H9 (cell line): Measurements from ENCODE around the gene CXCR5. TPM values are rescaled to one million over a fixed set of nuclear protein-coding genes. Genes with fewer than 3 reads are reported as not detected.
A peak's percentile ranks its signal among the peaks of the same experiment; 100 is the strongest.

Source experiments
- DNase-seq: peaks from one replicate; pipeline ENCODE4 v3.0.0-alpha.2; 2017
- H2AFZ ChIP-seq: one replicate; pipeline ENCODE4 v1.6.1; 2013; ENCODE audit warnings: mild to moderate bottlenecking, low read length, control low read depth, moderate library complexity
- H2AK5ac ChIP-seq: 2 replicates; pipeline ENCODE4 v1.6.1; 2013; ENCODE audit warnings: low read length, control low read depth, mixed read lengths; ENCODE audit not compliant: insufficient read length
- H2BK120ac ChIP-seq: one replicate; pipeline ENCODE4 v1.6.1; 2013; ENCODE audit warnings: low read depth, mild to moderate bottlenecking, low read length, control low read depth, inconsistent platforms; ENCODE audit not compliant: poor library complexity, severe bottlenecking
- H2BK12ac ChIP-seq: 2 replicates; pipeline ENCODE4 v1.6.1; 2013; ENCODE audit warnings: low read length, control low read depth, mixed read lengths, low read depth; ENCODE audit not compliant: insufficient read length
- H2BK15ac ChIP-seq: 2 replicates; pipeline ENCODE4 v1.6.1; 2013; ENCODE audit warnings: low read depth, low read length, control low read depth
- H2BK20ac ChIP-seq: one replicate; pipeline ENCODE4 v1.6.1; 2013; ENCODE audit warnings: low read depth, mild to moderate bottlenecking, low read length, control low read depth, inconsistent platforms; ENCODE audit not compliant: poor library complexity, severe bottlenecking
- H2BK5ac ChIP-seq: 2 replicates; pipeline ENCODE4 v1.6.1; 2013; ENCODE audit warnings: low read length, control low read depth, mixed read lengths; ENCODE audit not compliant: insufficient read length
- H3K14ac ChIP-seq: 2 replicates; pipeline ENCODE4 v1.6.1; 2013; ENCODE audit warnings: low read length, control low read depth; ENCODE audit not compliant: insufficient read depth
- H3K18ac ChIP-seq: 2 replicates; pipeline ENCODE4 v1.6.1; 2013; ENCODE audit warnings: low read depth, mild to moderate bottlenecking, mixed read lengths, low read length, control low read depth; ENCODE audit not compliant: insufficient read length
- H3K23ac ChIP-seq: 2 replicates; pipeline ENCODE4 v1.6.1; 2013; ENCODE audit warnings: low read length, control low read depth, mixed read lengths, low read depth; ENCODE audit not compliant: insufficient read length
- H3K23me2 ChIP-seq: 2 replicates; pipeline ENCODE4 v1.6.1; 2013; ENCODE audit warnings: low read depth, mild to moderate bottlenecking, mixed read lengths, low read length, control low read depth; ENCODE audit not compliant: insufficient read length, poor library complexity, severe bottlenecking
- H3K27ac ChIP-seq: 2 replicates; pipeline ENCODE4 v1.5.1; 2013; ENCODE audit warnings: low read length, control low read depth, mixed read lengths, low read depth; ENCODE audit not compliant: insufficient read length
- H3K27me3 ChIP-seq: 2 replicates; pipeline ENCODE4 v1.6.1; 2013; ENCODE audit warnings: low read length, control low read depth, inconsistent platforms; ENCODE audit not compliant: insufficient read depth
- H3K4ac ChIP-seq: 2 replicates; pipeline ENCODE4 v1.6.1; 2013; ENCODE audit warnings: low read depth, mild to moderate bottlenecking, control low read depth, inconsistent platforms, low read length, moderate library complexity
- H3K4me1 ChIP-seq: 2 replicates; pipeline ENCODE4 v1.6.1; 2013; ENCODE audit warnings: low read length, control low read depth, inconsistent platforms; ENCODE audit not compliant: insufficient read depth
- H3K4me2 ChIP-seq: 2 replicates; pipeline ENCODE4 v1.6.1; 2013; ENCODE audit warnings: low read length, control low read depth, mixed read lengths; ENCODE audit not compliant: insufficient read length, insufficient read depth
- H3K56ac ChIP-seq: 2 replicates; pipeline ENCODE4 v1.6.1; 2013; ENCODE audit warnings: low read depth, mild to moderate bottlenecking, mixed read lengths, low read length, control low read depth; ENCODE audit not compliant: insufficient read length
- H3K79me1 ChIP-seq: 2 replicates; pipeline ENCODE4 v1.6.1; 2013; ENCODE audit warnings: low read depth, mild to moderate bottlenecking, moderate library complexity, low read length, control low read depth, inconsistent platforms; ENCODE audit not compliant: insufficient read depth, poor library complexity, severe bottlenecking
- H3K79me2 ChIP-seq: 2 replicates; pipeline ENCODE4 v1.6.1; 2013; ENCODE audit warnings: low read length, control low read depth, inconsistent platforms; ENCODE audit not compliant: insufficient read depth
- H3K9ac ChIP-seq: 2 replicates; pipeline ENCODE4 v1.6.1; 2013; ENCODE audit warnings: low read length, control low read depth, mixed read lengths; ENCODE audit not compliant: insufficient read length; ENCODE audit errors: extremely low read depth
- H3K9me3 ChIP-seq: one replicate; pipeline ENCODE4 v1.6.1; 2013; ENCODE audit warnings: low read depth, low read length, inconsistent platforms; ENCODE audit not compliant: control insufficient read depth
- H3T11ph ChIP-seq: one replicate; pipeline ENCODE4 v1.6.1; 2013; ENCODE audit warnings: mild to moderate bottlenecking, low read length, control low read depth, inconsistent platforms
- H4K20me1 ChIP-seq: one replicate; pipeline ENCODE4 v1.6.1; 2013; ENCODE audit not compliant: control insufficient read depth, insufficient read length, insufficient read depth
- H4K5ac ChIP-seq: 2 replicates; pipeline ENCODE4 v1.6.1; 2013; ENCODE audit warnings: low read depth, mild to moderate bottlenecking, mixed read lengths, low read length, control low read depth; ENCODE audit not compliant: insufficient read length
- H4K8ac ChIP-seq: replicated peaks from 2 replicates; pipeline ENCODE4 v1.6.1; 2013; ENCODE audit warnings: low read length, control low read depth, mixed read lengths, low read depth; ENCODE audit not compliant: insufficient read length
- H4K91ac ChIP-seq: 2 replicates; pipeline ENCODE4 v1.6.1; 2013; ENCODE audit warnings: low read depth, mild to moderate bottlenecking, moderate library complexity, mixed read lengths, low read length, control low read depth; ENCODE audit not compliant: insufficient read length
- H3K27ac Mint-ChIP-seq, 3 experiments: 2 replicates in 2 of 3; 3 replicates in 1 of 3; pipeline ENCODE4 v1.8.0; 2020 to 2021; ENCODE audit warnings: mixed read lengths in 3 of 3, mild to moderate bottlenecking in 1 of 3, moderate library complexity in 1 of 3
- H3K27me3 Mint-ChIP-seq: 2 replicates; pipeline ENCODE4 v1.8.0; 2021; ENCODE audit warnings: low read depth, mild to moderate bottlenecking, moderate library complexity, mixed read lengths
- H3K36me3 Mint-ChIP-seq, 3 experiments: 2 replicates in 2 of 3; 3 replicates in 1 of 3; pipeline ENCODE4 v1.8.0; 2020 to 2021; ENCODE audit warnings: low read depth in 3 of 3, mixed read lengths in 3 of 3; ENCODE audit not compliant: insufficient read depth in 1 of 3
- H3K4me1 Mint-ChIP-seq, 2 experiments: 2 replicates each; pipeline ENCODE4 v1.8.0; 2020; ENCODE audit warnings: mixed read lengths in 2 of 2
- H3K4me3 Mint-ChIP-seq, 2 experiments: 2 replicates in 1 of 2; 3 replicates in 1 of 2; pipeline ENCODE4 v1.8.0; 2020 to 2021; ENCODE audit warnings: mild to moderate bottlenecking in 2 of 2, mixed read lengths in 2 of 2, moderate library complexity in 1 of 2
- H3K9me3 Mint-ChIP-seq, 2 experiments: 2 replicates in 1 of 2; 3 replicates in 1 of 2; pipeline ENCODE4 v1.8.0; 2020; ENCODE audit warnings: mild to moderate bottlenecking in 2 of 2, mixed read lengths in 2 of 2, moderate library complexity in 1 of 2
- CTCF ChIP-seq: fragments of 200-600 bp; sonication (generic); conservative IDR thresholded peaks from 3 replicates; pipeline ENCODE4 v1.8.0; 2021; ENCODE audit warnings: antibody characterized with exemption, mild to moderate bottlenecking
- WGBS: extraction: QIAGEN DNeasy Blood & Tissue Kit; methylation state at CpG from one replicate; pipeline ENCODE4 v1.1.7; 2013; ENCODE audit warnings: missing lambda C conversion rate, low lambda C conversion rate, mixed read lengths; ENCODE audit not compliant: insufficient read length; ENCODE audit errors: extremely low coverage; 5-methylcytosine and 5-hydroxymethylcytosine counted together
- total RNA-seq: library from RNA; stranded (reverse); gene quantifications from 2 replicates; pipeline ENCODE4 v1.2.1, GENCODE V29; 2021

CXCR5 gene
- total RNA-seq, 1 experiment from 2014 or later: 0.07 TPM

GRCh38 chr11:118928870-118929500 is 45.3 kb downstream of the CXCR5 start:
- Histone ChIP-seq H4K5ac (no peak overlapping the region), H3K79me1 (no peaks in the 10 kb centered on the region), H2AK5ac (no peak overlapping the region), H2BK120ac (no peak overlapping the region), H3K23ac (no peak overlapping the region), H2BK15ac (no peak overlapping the region), H3K4me2 (peak overlapping the region; percentile 86), H3K4ac (no peak overlapping the region), H3K27me3 (peaks cover 2% of the 10 kb centered on the region; the same call in 1 of the 2 replicates), H3K14ac (no peak overlapping the region), H3K9ac (no peak overlapping the region), H3K4me1 (peaks cover 5% of the 10 kb centered on the region; the same call in 1 of the 2 replicates), H2BK12ac (no peak overlapping the region), H2AFZ (no peak overlapping the region), H4K91ac (no peak overlapping the region), H2BK5ac (no peak overlapping the region), H4K8ac (no peak overlapping the region), H3K79me2 (peaks cover 7% of the 10 kb centered on the region; the same call in 1 of the 2 replicates), H2BK20ac (no peak overlapping the region), H3K9me3 (no peaks in the 10 kb centered on the region), H3K56ac (no peak overlapping the region), H3T11ph (no peak overlapping the region), H4K20me1 (no peaks in the 10 kb centered on the region), H3K18ac (no peak overlapping the region), H3K23me2 (peaks cover 30% of the 10 kb centered on the region), H3K27ac (no peak overlapping the region)
- H3K9me3 Mint-ChIP-seq: no peaks in the 10 kb centered on the region
- DNase-seq: no peak
- WGBS: no CpG with 5 or more reads among the region's 26 CpGs
- H3K4me1 Mint-ChIP-seq: peaks cover 41 to 42% of the 10 kb centered on the region in 2 experiments
- peak overlapping the region; percentile 89 to 96 for H3K4me3 Mint-ChIP-seq
- H3K27ac Mint-ChIP-seq: peak overlapping the region; percentile 77 to 92 (median 85); a peak in 4 of 7 replicates
- 0 out of 3 replicates have a peak, but pooled peaks have one; percentile 10 for TF ChIP-seq CTCF
- peaks cover 27% of the 10 kb centered on the region for H3K27me3 Mint-ChIP-seq
- H3K36me3 Mint-ChIP-seq: no peaks in the 10 kb centered on the region
